HG02610 (cell line): ENCODE measurements around the gene MARK3.

Experiments used
- ATAC-seq: cut with Tn5 transposase; IDR thresholded peaks from one replicate; pipeline ENCODE4 v1.9.1; 2021; ENCODE audit warnings: mild to moderate bottlenecking, moderate library complexity; ENCODE audit not compliant: unreplicated experiment

The MARK3 gene

DNA sequence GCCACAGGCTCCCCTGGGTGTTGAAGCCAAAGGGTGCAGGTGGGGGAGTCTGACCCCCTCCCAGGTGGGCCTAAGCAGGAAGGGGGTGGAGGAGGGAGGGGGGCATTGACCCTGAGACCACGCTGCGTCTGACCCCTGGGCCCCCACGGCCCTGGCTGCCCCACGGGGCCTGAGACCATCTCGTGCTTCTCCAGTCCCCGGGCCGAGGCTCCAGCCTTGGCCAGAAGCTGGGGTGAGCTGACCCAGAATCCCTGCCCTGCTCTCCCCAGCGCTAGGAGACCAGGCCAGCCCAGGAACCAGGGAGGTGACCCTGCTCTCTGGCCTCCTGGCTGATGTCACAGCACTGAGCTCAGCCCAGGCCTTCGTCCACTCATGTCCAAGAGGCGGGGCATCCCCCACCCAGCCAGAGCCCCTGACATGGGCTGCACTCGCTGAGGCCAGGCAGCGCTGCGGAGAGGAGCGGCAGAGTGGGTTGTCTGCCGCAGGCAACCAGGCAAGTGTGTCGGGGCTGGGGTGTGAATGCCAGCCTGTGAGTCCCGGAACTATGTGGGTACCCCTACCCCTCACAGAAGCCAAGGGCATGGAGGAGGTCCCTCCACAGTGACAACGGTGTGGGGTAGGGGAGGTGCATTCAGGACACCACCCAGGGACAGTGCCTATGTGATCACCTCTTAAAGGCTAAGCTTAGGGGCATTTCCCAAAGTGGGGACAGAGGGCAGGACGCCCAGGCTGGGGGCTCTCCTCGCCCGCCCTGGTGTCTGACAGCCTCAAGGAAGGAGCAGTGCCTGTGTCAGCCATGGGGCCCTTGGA, 150.1 kb downstream of the MARK3 start:
- ATAC-seq: no peak

DNA sequence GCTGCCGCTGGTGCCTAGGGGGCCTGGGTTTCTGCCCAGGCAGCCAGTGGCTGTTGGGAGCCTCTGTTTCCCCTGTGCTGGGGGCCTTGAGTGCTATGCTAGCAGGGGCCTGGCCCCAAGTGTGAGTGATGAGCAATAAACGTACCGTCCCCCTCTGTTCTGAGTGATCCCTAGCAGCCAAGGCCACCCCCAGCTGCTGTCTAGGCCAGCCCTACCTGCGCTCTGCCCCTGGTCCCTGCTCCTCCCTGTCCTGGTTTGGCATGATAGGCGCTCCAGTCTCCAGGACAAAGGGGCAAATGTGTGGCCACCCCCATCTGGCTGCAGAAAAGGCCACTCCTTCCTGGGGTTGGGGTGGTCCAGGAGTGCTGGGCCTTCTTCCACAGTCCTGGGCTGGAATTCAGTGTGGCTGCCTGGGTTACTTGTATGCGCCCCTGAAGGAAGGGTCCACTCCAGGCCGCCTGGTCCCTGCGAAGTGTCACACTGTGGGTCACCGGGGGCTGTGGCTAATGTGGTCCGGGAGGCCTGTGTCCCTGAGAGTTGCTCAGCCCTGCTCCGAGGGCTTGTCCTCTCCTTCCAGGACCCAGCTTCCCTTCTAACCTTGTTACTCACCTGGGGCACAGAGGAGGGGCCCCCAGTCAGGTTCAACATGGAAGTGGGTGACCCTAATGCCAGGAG, 150.8 kb downstream of the MARK3 start:
- ATAC-seq: no peak

DNA sequence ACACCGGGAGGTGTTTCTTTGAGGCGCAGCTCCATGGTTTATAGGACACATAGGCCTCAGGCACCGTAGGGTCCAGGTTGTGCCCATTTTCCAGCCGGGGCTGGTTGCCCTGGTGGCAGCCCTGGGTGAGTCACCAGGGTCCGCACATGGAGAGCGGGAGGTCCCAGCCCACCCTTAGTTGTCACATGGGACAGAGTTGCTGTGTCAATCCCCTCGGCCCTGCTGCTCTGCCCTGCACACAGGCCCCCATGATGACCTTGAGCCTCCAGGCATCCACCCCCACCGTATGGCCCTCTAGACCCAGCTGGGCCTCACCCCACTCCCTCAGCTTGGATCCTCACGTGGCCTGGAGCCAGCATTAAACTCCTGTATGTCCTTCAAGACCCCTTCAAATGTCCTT, 151.5 kb downstream of the MARK3 start:
- ATAC-seq: no peak

DNA sequence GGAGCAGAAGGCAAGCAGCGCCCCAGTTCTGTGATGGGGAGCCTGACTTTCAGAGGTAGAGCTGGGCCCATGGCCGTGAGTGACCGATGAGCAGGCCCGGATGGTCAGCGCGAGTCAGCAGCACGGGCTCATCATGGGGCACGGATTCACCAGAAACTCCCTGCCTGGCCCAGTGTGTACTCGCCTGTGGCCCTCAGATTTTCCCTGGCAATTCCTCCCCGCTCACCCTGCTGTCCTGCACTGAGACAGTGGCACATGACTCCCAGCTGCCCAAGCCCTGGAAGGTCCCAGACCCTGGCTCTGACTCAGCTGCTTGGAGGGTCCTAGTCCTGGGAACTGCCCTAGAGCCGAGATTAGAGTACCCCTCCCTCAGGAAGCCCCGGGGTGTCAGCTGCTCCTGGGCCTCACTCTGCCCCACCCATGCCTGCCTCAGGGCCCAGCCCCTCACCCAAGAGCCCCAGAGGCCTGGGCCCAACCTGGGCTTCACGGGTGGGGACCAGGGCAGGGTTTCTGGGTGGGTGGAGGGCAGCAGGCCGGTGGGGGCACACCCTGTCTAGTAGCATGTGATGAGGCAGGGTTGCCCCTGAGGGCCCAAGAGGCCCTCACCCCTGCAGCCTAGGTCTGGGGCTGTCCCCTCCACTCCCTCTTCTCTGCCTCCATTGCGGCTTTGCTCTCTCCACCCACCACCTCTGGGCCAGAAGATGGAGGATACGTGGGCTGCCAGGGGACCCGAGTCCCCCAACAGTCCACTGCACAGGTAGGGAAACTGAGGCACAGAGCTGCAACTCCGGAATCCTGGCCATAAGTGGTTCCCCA, 152.2 kb downstream of the MARK3 start:
- ATAC-seq: no peak

DNA sequence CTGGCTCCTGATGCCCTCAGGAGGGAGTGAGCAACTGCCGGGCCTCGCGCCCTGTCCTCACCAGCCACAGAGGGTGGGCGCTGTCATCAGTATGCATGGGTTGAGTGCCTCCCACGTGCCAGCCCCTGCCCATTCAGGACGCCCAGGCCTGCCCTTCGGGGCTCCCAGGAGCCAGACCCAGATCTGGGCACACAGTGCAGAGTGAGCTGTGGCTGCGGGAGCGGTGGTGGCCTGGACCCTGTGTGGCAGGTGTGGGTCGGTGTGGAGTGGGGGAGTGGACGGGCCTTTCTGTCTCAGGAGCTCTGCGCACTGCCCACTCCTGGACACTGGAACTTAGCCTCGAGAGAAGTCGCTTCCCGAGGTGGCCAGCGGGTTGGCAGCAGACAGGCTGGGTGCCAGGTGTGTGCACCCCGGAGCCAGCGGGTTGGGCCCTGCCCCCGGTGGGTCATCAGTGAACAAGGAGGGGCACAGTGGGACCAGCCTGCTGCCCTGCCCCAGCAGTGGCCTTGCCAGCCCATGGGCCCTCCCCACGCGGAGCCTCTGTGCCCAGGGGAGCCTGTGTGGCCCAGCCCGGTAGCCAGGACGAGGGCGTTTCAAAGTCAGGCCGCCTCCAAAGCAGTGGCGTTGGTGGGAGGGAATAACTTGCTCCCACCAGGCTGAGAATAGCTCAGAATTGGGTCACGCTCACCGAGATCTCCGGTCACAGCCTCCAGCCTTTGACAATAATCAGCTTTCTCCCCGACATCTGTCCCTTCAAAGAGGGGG, 153.3 kb downstream of the MARK3 start:
- ATAC-seq: no peak

DNA sequence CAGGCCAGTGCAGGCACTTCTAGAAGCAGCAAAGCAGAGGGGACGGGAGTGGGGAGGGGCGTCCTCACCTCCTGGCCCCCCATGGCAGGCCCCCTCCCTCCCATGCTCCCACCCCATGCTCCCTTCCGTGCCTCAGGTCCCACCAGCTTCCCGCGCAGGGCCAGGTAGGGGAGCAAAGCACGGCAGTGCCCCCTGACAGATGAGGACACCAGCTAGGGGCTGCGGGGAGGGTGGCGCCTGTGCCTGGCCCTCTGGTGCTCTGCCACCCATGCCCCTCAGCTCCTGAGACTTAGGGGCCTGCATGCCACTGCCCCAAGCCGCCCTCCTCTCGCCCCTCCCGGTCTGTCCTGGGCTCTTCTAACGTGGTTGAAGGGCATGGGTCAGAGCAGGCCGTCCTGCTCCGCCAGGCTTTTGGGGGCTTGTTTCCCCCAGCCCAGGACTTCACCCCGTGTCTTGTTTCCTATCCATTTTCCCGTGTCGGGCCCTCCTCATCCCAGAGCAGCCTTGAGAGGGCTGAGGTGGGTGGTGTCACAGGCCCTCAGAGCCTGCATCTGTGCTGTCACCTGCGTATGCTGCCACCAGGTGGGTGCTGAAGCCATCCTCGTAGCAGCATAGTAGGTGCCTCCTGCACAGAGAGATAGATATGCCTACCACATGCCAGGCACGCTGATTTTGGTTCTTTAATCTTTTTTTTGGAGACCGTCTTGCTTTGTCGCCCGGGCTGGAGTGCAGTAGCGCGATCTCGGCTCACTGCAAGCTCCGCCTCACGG, 154.0 kb downstream of the MARK3 start:
- ATAC-seq: no peak

DNA sequence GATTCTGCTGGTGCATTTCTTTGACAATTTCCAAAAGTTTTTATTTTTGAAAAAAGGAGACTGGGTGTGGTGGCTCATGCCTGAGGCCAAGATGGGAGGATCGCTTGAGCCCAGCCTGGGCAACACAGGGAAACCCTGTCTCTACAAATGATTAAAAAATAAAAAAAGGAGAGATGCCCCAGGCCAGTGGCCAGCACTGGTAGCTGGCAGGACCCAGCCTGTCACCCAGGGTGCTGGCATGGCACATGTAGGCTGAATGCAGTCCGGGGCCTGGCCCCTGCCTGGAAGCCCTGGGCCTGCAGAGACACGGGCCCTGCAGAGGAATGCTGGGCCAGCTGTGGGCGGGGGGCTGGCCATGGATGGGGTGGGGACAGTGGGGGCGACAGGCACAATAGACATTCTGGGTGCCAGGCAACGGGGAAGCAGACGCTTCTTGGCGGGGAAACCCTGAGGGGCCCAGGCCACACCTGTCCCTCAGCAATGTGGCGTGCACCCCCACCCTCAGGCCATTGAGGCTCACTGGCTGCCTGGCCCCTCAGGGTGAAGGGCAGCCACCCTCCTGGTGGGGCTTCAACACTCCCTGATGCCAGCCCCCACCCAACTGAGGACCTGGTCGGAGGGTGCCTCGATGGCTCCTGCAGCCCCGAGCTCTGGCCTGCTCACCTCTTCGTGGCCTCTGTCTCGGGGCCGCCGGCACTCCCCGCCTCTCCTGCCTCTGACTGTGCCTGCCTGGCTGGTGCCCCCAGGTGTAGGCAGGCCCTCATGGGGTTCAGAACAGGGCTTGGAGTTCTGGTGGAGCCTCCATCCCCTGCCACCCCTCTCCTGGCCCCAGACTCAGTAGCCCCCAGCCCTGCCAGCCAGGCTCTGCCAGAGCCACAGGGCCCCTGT, 155.8 kb downstream of the MARK3 start:
- ATAC-seq: no peak

DNA sequence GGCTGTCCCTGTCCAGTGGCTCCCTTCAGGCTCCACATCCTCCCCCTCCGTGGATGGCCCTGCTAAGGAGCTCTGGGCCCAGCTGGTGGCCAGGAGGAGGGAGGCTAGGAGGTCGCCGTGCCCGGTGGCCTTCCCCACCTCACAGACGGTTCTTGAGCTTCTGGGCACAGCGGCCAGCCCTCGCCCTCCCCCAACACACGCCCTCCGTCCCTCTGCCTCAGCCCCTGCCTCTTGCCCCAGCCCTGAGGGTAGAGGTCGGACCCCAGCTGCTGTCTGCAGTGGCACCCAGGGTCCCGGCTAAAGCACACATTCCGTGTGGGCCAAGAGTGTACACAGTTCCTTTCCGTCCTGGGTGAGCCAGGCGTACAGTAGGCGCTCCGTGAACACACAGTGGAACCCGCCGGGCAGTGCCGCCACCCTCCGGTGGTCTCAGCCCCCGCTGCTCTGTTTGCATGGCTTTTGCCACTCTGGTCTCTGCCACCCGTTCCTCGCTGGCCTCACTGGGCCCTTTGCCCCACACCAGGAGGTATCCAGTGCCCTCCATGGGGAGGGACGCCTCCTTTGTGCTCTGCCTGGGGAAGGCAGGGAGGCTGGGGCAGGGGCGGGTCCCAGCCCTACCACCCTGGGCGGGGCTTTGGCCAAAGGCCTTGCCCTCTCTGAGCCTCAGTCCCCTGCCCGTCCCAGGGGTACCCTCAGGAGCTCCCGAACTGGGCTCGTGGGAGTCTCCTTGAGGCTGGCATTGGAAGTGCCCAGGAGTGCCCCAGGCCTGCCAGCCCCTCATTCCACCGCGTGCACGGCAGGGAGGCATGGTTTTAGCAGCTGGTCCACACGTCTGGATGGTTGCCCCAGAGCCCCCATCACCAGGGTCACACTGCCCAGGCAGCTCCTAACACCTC, 156.7 kb downstream of the MARK3 start:
- no peak for ATAC-seq

DNA sequence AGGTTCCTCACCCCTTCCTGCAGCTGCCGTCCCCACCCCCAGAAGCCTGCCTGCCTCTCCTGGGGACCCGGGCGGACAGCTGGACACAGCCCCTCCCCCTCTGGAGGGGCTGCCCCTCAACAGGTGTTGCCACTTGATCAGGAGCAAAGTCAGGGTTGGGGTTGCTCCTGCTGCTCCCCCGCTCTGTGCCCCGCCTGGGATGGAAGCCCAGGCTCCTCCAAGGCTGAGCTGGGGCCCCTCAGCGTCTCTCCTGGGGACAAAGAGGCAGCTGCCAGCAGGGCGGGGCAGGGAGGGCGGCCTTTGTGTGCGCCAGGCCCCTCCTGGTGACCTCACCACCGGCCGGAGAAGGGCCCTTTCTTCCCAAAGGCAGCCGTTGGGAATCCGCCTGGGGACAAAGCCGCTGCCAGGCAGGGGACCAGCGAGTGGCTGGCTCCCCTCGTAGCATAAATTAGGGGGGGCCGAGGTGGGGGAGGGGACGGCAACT, 157.4 kb downstream of the MARK3 start:
- ATAC-seq: no peak

DNA sequence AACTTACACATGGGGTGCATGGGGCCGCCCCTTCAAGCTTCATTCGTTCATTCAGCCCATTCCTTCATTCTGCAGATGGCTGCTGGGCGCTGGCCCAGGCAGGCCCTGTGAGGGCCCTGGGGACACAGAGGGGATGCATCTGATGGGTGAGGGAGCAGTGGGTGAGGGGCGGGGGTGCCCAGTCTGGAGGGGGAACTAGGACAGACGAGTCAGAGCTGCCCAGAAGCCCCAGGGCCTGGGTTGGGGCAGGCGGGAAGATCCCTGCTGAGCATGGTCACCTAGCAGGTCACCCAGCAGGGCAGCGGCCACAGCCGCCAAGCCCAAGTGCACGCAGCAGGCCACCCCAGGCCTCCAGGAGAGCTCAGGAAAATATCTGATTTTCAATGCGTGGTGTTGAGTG, 157.9 kb downstream of the MARK3 start:
- ATAC-seq: no peak

DNA sequence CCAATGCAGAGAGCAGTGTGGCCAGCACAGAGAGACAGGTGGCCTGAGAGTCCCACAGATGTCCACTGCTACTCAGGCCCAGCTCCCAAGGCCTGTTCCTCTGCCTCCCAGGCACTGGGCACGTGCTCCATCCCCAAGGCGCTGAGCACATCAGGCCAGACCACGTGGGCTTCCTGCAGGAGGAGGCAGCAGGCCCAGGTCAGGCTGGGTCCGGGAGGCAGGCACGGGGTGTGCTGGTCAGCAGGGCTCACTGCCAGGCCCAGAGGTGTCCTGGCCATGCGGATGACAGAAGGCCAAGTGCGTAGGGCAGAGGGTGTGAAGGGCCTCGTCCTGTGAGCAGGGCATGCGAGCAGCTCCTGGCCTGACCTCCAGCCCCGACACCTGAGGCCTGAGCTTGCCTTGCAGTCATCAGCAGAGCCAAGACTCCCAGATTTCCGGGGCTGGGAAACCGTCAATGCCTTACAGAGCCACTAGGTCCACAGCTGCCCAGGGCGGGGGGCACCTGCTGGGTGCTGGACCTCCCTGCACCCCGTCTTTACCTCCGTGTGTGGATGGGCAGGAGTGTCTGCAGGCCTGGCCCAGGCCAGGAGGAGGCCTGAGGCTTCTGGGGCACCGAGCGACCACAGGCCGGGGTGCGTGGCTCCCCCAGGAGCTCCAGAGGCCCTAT, 158.6 kb downstream of the MARK3 start:
- no peak for ATAC-seq

DNA sequence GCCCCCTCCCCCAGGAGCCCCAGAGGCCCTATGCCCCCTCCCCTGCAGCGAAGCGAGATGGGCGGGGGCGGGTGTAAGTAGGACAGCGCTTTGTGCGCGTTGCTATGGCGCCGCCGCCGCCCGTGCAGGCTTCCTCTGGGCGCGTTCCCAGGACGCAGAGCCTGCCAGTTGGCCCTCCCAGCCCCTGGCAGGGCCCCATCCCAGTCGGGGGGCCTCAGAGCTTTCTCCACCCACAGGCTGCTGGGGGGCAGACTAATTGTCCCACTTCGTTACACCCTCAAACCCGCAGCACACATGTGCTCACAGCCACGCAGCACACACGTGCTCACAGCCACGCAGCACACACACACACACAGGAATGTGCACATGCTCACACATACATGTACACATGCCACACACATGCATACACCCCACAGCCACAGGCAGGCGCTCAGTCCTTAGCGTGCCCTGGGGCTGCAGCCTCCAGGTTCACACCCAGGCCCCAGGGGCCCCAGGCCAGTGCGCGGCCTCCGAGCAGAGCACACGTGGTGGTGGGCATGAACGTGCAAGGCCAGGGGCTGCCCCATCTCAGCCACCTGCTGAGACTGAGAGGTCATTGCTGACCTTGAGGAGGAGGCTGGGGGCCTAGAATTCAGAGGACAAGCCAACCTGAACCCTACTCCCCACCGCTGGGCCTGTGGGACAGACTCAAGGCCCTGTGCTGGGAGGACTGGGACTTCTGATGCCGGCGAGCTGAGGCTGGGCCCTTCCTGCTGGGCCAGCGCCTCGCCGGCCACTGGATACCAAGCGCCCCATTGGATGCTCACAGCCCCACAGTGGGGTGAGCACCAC, 159.4 kb downstream of the MARK3 start:
- no peak for ATAC-seq

DNA sequence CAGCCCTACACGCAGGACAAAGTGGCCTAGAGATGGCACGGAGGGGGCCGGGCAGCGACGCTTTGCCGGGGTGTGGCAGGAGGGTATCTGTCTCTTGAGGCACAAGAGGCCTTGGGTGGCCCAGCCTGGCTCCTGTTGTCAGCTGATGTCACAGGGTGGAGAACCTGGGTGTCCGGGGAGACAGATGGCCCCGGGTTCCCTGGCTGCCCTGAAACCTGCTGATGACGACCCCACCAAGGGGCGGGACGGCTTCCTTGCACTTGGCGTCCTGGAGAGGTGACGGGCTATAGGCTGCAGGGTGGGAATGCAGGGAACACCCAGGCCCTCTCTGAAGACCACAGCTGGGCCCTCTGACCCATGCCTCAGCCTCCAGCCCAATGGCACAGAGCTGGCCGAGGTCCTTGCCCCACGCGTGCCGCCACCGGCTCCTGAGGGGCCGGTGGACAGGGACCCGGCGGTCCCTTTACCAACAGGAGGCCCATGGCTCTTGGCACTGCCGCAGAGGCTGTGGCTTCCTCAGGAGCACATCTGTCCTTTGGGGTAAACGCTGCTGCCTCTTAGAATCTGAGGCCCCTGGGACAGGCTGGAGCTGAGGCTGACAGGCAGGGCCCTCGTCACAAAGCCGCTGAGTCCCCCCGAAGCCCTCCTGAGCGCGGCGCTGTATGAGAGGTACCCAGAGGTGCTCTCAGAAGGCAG, 160.2 kb downstream of the MARK3 start:
- no peak for ATAC-seq

DNA sequence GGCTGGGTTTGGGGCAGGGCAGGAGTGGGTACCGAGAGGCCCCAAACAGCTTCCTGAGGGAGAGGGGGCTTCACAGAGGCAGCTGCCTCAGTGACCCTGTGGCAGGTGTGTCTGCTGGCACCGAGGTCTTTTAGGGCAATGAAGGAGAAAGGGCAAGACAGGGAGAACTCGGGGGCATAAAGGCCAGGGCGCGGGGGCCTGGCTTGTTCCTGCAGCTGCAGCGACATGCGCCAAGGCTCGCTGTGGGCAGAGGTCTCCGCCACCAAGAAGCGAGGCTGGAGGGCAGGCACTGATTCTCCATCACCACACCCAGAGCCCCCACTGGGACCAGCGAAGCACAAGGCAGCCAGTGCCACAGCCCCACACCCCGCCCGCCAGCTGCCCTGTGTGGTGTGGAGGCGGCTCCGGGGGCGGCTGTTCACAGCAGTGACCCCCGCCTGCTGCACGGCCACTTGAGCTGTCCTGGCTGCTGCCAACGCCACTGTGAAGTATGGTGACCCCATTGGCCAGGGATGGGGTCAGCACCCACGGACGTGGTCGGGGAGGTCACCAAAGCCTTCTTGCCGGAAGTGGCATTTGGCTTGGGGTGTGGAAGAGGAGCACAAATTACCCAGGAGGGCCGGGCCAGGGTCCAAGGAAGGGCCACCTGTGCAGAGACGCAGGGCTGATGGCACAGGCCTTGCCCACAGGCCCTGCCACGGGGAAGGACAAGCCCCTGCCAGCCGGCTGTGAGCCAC, 160.9 kb downstream of the MARK3 start:
- no peak for ATAC-seq
